Adrenal gland (tissue), 12 donors: Measurements from ENCODE around the gene KLHL7. TPM values are rescaled to one million over a fixed set of nuclear protein-coding genes. Genes with fewer than 3 reads are reported as not detected.

Experiments used
- DNase-seq, 7 donors: peaks; one replicate each; pipeline ENCODE4 v3.0.0-alpha.2; 2019 to 2020
- H3K27ac ChIP-seq, 5 donors: fragments of 200-600 bp; sonication (generic) in 4 of 5; 1 replicate in 3 of 5; 2 replicates in 2 of 5; pipeline versions ENCODE4 v1.5.1 to v1.8.0; 2016 to 2020; ENCODE audit warnings: mild to moderate bottlenecking in 1 of 5
- H3K27me3 ChIP-seq: fragments of 200-600 bp; 2 replicates; pipeline ENCODE4 v1.8.0; 2021
- H3K36me3 ChIP-seq, 2 donors: fragments of 200-600 bp; replicated peaks in 1 of 2; 1 replicate in 1 of 2; 2 replicates in 1 of 2; pipeline versions ENCODE4 v1.5.1 to v1.8.0; 2018 to 2022
- H3K4me1 ChIP-seq, 2 donors: fragments of 200-600 bp; replicated peaks in 1 of 2; 1 replicate in 1 of 2; 2 replicates in 1 of 2; pipeline versions ENCODE4 v1.5.1 to v1.8.0; 2018 to 2021
- H3K4me3 ChIP-seq, 4 donors: fragments of 200-600 bp; sonication (generic) in 3 of 4; one replicate each; pipeline ENCODE4 v1.5.1; 2016 to 2018
- H3K9me3 ChIP-seq, 3 donors: fragments of 200-600 bp; sonication (generic) in 1 of 3; replicated peaks in 1 of 3; 1 replicate in 2 of 3; 2 replicates in 1 of 3; pipeline versions ENCODE4 v1.5.1 to v1.8.0; 2016 to 2021
- CTCF ChIP-seq, 6 experiments: fragments of 450-650 bp in 4 of 6; fragments of 200-600 bp in 2 of 6; sonication (generic) in 1 of 6; IDR thresholded peaks; 1 replicate in 5 of 6; 2 replicates in 1 of 6; pipeline versions ENCODE4 v1.5.1 to v1.8.0; 2016 to 2021; ENCODE audit warnings: antibody characterized with exemption in 6 of 6, mild to moderate bottlenecking in 2 of 6, moderate library complexity in 1 of 6
- POLR2A ChIP-seq, 2 donors: fragments of 450-650 bp; IDR thresholded peaks; one replicate each; pipeline ENCODE4 v1.6.1; 2017; ENCODE audit warnings: antibody characterized with exemption in 2 of 2, mild to moderate bottlenecking in 2 of 2, moderate library complexity in 1 of 2
- WGBS, 4 donors: extraction: QIAGEN DNeasy Blood & Tissue Kit in 2 of 4; methylation state at CpG; one replicate each; pipeline versions ENCODE4 v1.1.5 to v1.1.7; 2013 to 2017; 5-methylcytosine and 5-hydroxymethylcytosine counted together
- intact Hi-C, 2 donors: fragments of 100-400 bp; cut with DNase I; formaldehyde crosslinking; loops; one replicate each; pipeline versions ENCODE4 v1.14.1 to v1.15.0; 2022 to 2023
- polyA plus RNA-seq, 3 donors: library from polyadenylated mRNA; stranded (reverse); fragments of 200-250 nt in 2 of 3; fragments of 350-450 nt in 1 of 3; fragmentation: Illumina TruSeq in 1 of 3; extraction: RNeasy Lipid Tissue Mini Kit (QIAGEN cat#74804) in 1 of 3; gene quantifications; one replicate each; pipeline ENCODE4 v1.2.3, GENCODE V29; 2013 to 2014
- total RNA-seq, 9 donors: library from RNA; depleted of rRNA in 4 of 9; stranded (reverse); fragments of >200 nt in 4 of 9; fragments of 120-200 nt in 1 of 9; fragmentation: NEBNext Ultra II Directional in 1 of 9; extraction: Animal tissue kit (Norgen Biotek cat#: 25700) in 1 of 9; gene quantifications; one replicate each; pipeline versions ENCODE4 v1.1.0 to v1.2.4, GENCODE V29; 2013 to 2023
- donor health status: healthy with polysubstance abuse.
- donor health status: Bipolar disorder and iron deficiency.
- donor health status: DM: yes; HTN: yes; CAD: no.
- donor health status: DM: no; HTN: no; CAD: no.
- donor health status: DM: no; HTN: no; CAD: no.
- donor health status: DM: yes; HTN: yes; CAD: no.

The KLHL7 gene
- total and polyA plus RNA-seq, 12 donors: 13.5 to 74.9 (median 41.9) TPM

- intact Hi-C loops: no loop called here
- H3K4me3 ChIP-seq: no peak overlapping the region
- TF ChIP-seq CTCF (IDR thresholded peaks at IDR 0.05): no peak
- TF ChIP-seq POLR2A (IDR thresholded peaks at IDR 0.05): no peak
- peaks cover 0 to 3% of the 10 kb centered on the region in 2 donors for H3K36me3 ChIP-seq
- H3K4me1 ChIP-seq: no peaks in the 10 kb centered on the region
- H3K27ac ChIP-seq: no peak overlapping the region
- no peaks in the 10 kb centered on the region for H3K27me3 ChIP-seq
- no peak for DNase-seq
- no peaks in the 10 kb centered on the region for H3K9me3 ChIP-seq
- 95 to 99% (median 98%) methylated on average over 2 of the region's 2 CpGs for WGBS, 4 donors
Measured at GRCh38 chr7:23158546-23158945, 53.0 kb downstream of the KLHL7 start.

- no peaks in the 10 kb centered on the region for H3K4me1 ChIP-seq
- no peak for TF ChIP-seq CTCF (IDR thresholded peaks at IDR 0.05)
- no peak for TF ChIP-seq POLR2A (IDR thresholded peaks at IDR 0.05)
- 94 to 100% (median 96%) methylated on average over 1 of the region's 1 CpG for WGBS, 4 donors
- DNase-seq: no peak
- intact Hi-C loops: no loop called here
- H3K9me3 ChIP-seq: no peaks in the 10 kb centered on the region
- peaks cover 0 to 5% of the 10 kb centered on the region in 2 donors for H3K36me3 ChIP-seq
- H3K4me3 ChIP-seq: no peak overlapping the region
- no peak overlapping the region for H3K27ac ChIP-seq
- H3K27me3 ChIP-seq: no peaks in the 10 kb centered on the region
Measured at GRCh38 chr7:23161482-23161881, 55.9 kb downstream of the KLHL7 start.

- TF ChIP-seq POLR2A (IDR thresholded peaks at IDR 0.05) (no peak), CTCF (IDR thresholded peaks at IDR 0.05) (no peak)
- peaks cover 0 to 5% of the 10 kb centered on the region in 2 donors for H3K36me3 ChIP-seq
- intact Hi-C loops: no loop called here
Measured at GRCh38 chr7:23164846-23165245, 59.3 kb downstream of the KLHL7 start.

GRCh38 chr7:23165316-23165715, 59.7 kb downstream of the KLHL7 start:
- no peak for TF ChIP-seq CTCF (IDR thresholded peaks at IDR 0.05)
- no peak for TF ChIP-seq POLR2A (IDR thresholded peaks at IDR 0.05)
- 94 to 98% (median 96%) methylated on average over 1 of the region's 1 CpG for WGBS, 4 donors
- no peak overlapping the region for H3K4me3 ChIP-seq
- H3K27me3 ChIP-seq: no peaks in the 10 kb centered on the region
- no peak overlapping the region for H3K27ac ChIP-seq
- intact Hi-C loops: no loop called here
- no peaks in the 10 kb centered on the region for H3K9me3 ChIP-seq
- peaks cover 0 to 5% of the 10 kb centered on the region in 2 donors for H3K36me3 ChIP-seq
- no peak for DNase-seq
- H3K4me1 ChIP-seq: no peaks in the 10 kb centered on the region

More at GRCh38 chr7:23164846-23165245, 59.3 kb downstream of the KLHL7 start:
- Histone ChIP-seq H3K9me3 (no peaks in the 10 kb centered on the region), H3K27me3 (no peaks in the 10 kb centered on the region), H3K4me1 (no peaks in the 10 kb centered on the region), H3K27ac (no peak overlapping the region), H3K4me3 (no peak overlapping the region)
- no peak for DNase-seq
- 93 to 97% (median 93%) methylated on average over 3 of the region's 3 CpGs for WGBS, 4 donors
